ENCODE data around the gene TPSD1. TPM values are rescaled to one million over a fixed set of nuclear protein-coding genes. Genes with fewer than 3 reads are reported as not detected.

The TPSD1 gene
- total RNA-seq, 1 donor from 2014 or later = not detected

GRCh38 chr16:1210461-1210860, 45.4 kb upstream of the TPSD1 start:
- TF ChIP-seq CTCF (IDR thresholded peaks at IDR 0.05; ENCODE audit: unreplicated experiment) = no peak

GRCh38 chr16:1211451-1212268, 44.2 kb upstream of the TPSD1 start:
- no peak overlapping the region for H3K27ac Mint-ChIP-seq (ENCODE audit: unreplicated experiment)
- H3K4me1 Mint-ChIP-seq (ENCODE audit: unreplicated experiment) = no peaks in the 10 kb centered on the region
- H3K36me3 Mint-ChIP-seq (ENCODE audit: low read depth, unreplicated experiment) = no peaks in the 10 kb centered on the region
- no peaks in the 10 kb centered on the region for H3K9me3 Mint-ChIP-seq (ENCODE audit: unreplicated experiment)
- H3K27me3 Mint-ChIP-seq (ENCODE audit: unreplicated experiment) = no peaks in the 10 kb centered on the region
- no peak for DNase-seq (ENCODE audit: low spot score)
- TF ChIP-seq CTCF (IDR thresholded peaks at IDR 0.05; ENCODE audit: unreplicated experiment) = no peak
- H3K4me3 Mint-ChIP-seq (ENCODE audit: unreplicated experiment) = no peak overlapping the region

More at GRCh38 chr16:1210461-1210860, 45.4 kb upstream of the TPSD1 start:
- Mint-ChIP-seq H3K4me3 (ENCODE audit: unreplicated experiment) (no peak overlapping the region), H3K27me3 (ENCODE audit: unreplicated experiment) (no peaks in the 10 kb centered on the region), H3K4me1 (ENCODE audit: unreplicated experiment) (no peaks in the 10 kb centered on the region), H3K27ac (ENCODE audit: unreplicated experiment) (no peak overlapping the region), H3K36me3 (ENCODE audit: low read depth, unreplicated experiment) (no peaks in the 10 kb centered on the region), H3K9me3 (ENCODE audit: unreplicated experiment) (no peaks in the 10 kb centered on the region)
- no peak for DNase-seq (ENCODE audit: low spot score)

- H3K36me3 Mint-ChIP-seq (ENCODE audit: low read depth, unreplicated experiment) = no peaks in the 10 kb centered on the region
- no peaks in the 10 kb centered on the region for H3K4me1 Mint-ChIP-seq (ENCODE audit: unreplicated experiment)
- H3K9me3 Mint-ChIP-seq (ENCODE audit: unreplicated experiment) = no peaks in the 10 kb centered on the region
- TF ChIP-seq CTCF (IDR thresholded peaks at IDR 0.05; ENCODE audit: unreplicated experiment) = no peak
- DNase-seq (ENCODE audit: low spot score) = no peak
- H3K4me3 Mint-ChIP-seq (ENCODE audit: unreplicated experiment) = no peak overlapping the region
- no peaks in the 10 kb centered on the region for H3K27me3 Mint-ChIP-seq (ENCODE audit: unreplicated experiment)
- H3K27ac Mint-ChIP-seq (ENCODE audit: unreplicated experiment) = no peak overlapping the region
Observed at GRCh38 chr16:1212616-1213194, 43.2 kb upstream of the TPSD1 start.

- no peak overlapping the region for H3K27ac Mint-ChIP-seq (ENCODE audit: unreplicated experiment)
- DNase-seq (ENCODE audit: low spot score) = no peak
- H3K36me3 Mint-ChIP-seq (ENCODE audit: low read depth, unreplicated experiment) = no peaks in the 10 kb centered on the region
- H3K4me3 Mint-ChIP-seq (ENCODE audit: unreplicated experiment) = no peak overlapping the region
- H3K9me3 Mint-ChIP-seq (ENCODE audit: unreplicated experiment) = no peaks in the 10 kb centered on the region
- TF ChIP-seq CTCF (IDR thresholded peaks at IDR 0.05; ENCODE audit: unreplicated experiment) = no peak
- no peaks in the 10 kb centered on the region for H3K4me1 Mint-ChIP-seq (ENCODE audit: unreplicated experiment)
- H3K27me3 Mint-ChIP-seq (ENCODE audit: unreplicated experiment) = no peaks in the 10 kb centered on the region
Observed at GRCh38 chr16:1213231-1213630, 42.6 kb upstream of the TPSD1 start.

- Mint-ChIP-seq H3K9me3 (ENCODE audit: unreplicated experiment) (no peaks in the 10 kb centered on the region), H3K27ac (ENCODE audit: unreplicated experiment) (no peak overlapping the region), H3K4me3 (ENCODE audit: unreplicated experiment) (no peak overlapping the region), H3K27me3 (ENCODE audit: unreplicated experiment) (no peaks in the 10 kb centered on the region), H3K36me3 (ENCODE audit: low read depth, unreplicated experiment) (no peaks in the 10 kb centered on the region), H3K4me1 (ENCODE audit: unreplicated experiment) (no peaks in the 10 kb centered on the region)
- no peak for TF ChIP-seq CTCF (IDR thresholded peaks at IDR 0.05; ENCODE audit: unreplicated experiment)
- DNase-seq (ENCODE audit: low spot score) = no peak
Observed at GRCh38 chr16:1213796-1214372, 42.0 kb upstream of the TPSD1 start.

Data from endothelial cell (in vitro differentiated cells).